PC-9 (cell line): ENCODE data around the gene CCDC137. TPM values are rescaled to one million over a fixed set of nuclear protein-coding genes. Genes with fewer than 3 reads are reported as not detected.

Experiments used
- BruUV-seq: library from RNA; stranded (reverse); fragments of 400-500 nt; replicated peaks from 2 replicates; lab custom pipeline; 2021; lab: Mats Ljungman, UMichigan
- CTCF ChIA-PET: fragments of 300-600 bp; sonication (Branson Sonifier 250); formaldehyde crosslinking; loops from one replicate; lab custom pipeline; 2022; ENCODE audit warnings: antibody characterized with exemption; lab: Charles Lee
- POLR2A ChIA-PET: fragments of 300-600 bp; sonication (Branson Sonifier 250); formaldehyde crosslinking; loops from one replicate; lab custom pipeline; 2022; ENCODE audit warnings: antibody characterized with exemption; ENCODE audit not compliant: unreplicated experiment; lab: Charles Lee
- DNase-seq, 2 experiments: peaks; one replicate each; pipeline versions ENCODE4 v3.0.0 to v3.0.0-alpha.2; 2015 to 2022; ENCODE audit warnings: mixed read lengths in 1 of 2
- H2AFZ ChIP-seq: fragments of 200-600 bp; sonication (generic); 2 replicates; pipeline ENCODE4 v1.8.1; 2017; ENCODE audit warnings: antibody characterized with exemption
- H3F3A ChIP-seq: fragments of 200-600 bp; sonication (generic); 2 replicates; pipeline ENCODE4 v1.8.1; 2017; ENCODE audit warnings: antibody characterized with exemption, mild to moderate bottlenecking, low read depth; ENCODE audit not compliant: insufficient read depth
- H3K27ac ChIP-seq: fragments of 200-600 bp; sonication (generic); 2 replicates; pipeline ENCODE4 v1.6.1; 2016; ENCODE audit warnings: mixed run types
- H3K27me3 ChIP-seq: fragments of 200-600 bp; sonication (generic); 2 replicates; pipeline ENCODE4 v1.6.1; 2016; ENCODE audit warnings: low read depth, mixed run types; ENCODE audit not compliant: insufficient read depth
- H3K36me3 ChIP-seq: fragments of 200-600 bp; sonication (generic); 2 replicates; pipeline ENCODE4 v1.6.1; 2016; ENCODE audit warnings: low read depth, mixed run types
- H3K4me1 ChIP-seq: fragments of 200-600 bp; sonication (generic); replicated peaks from 2 replicates; pipeline ENCODE4 v1.6.1; 2016; ENCODE audit warnings: mixed run types; ENCODE audit not compliant: insufficient read depth
- H3K4me2 ChIP-seq: fragments of 200-600 bp; sonication (generic); 2 replicates; pipeline ENCODE4 v1.6.1; 2017; ENCODE audit warnings: mixed run types
- H3K4me3 ChIP-seq: fragments of 200-600 bp; sonication (generic); 2 replicates; pipeline ENCODE4 v1.6.1; 2016; ENCODE audit warnings: mixed run types
- H3K79me2 ChIP-seq: fragments of 200-600 bp; sonication (generic); 2 replicates; pipeline ENCODE4 v1.6.1; 2017; ENCODE audit warnings: low read depth, mixed run types
- H3K9me2 ChIP-seq: fragments of 200-600 bp; sonication (generic); 2 replicates; pipeline ENCODE4 v1.8.1; 2017; ENCODE audit warnings: mild to moderate bottlenecking; ENCODE audit not compliant: insufficient read depth
- H3K9me3 ChIP-seq: fragments of 200-600 bp; sonication (generic); 2 replicates; pipeline ENCODE4 v1.8.1; 2016; ENCODE audit warnings: low read depth; ENCODE audit not compliant: insufficient read depth
- H4K20me1 ChIP-seq: fragments of 200-600 bp; sonication (generic); 2 replicates; pipeline ENCODE4 v1.8.1; 2017; ENCODE audit not compliant: insufficient read depth
- EZH2 ChIP-seq: fragments of 200-600 bp; sonication (generic); IDR thresholded peaks from 2 replicates; pipeline ENCODE4 v1.8.0; 2017; ENCODE audit warnings: antibody characterized with exemption, low read depth
- intact Hi-C: fragments of 100-400 bp; cut with micrococcal nuclease; formaldehyde crosslinking; loops from one replicate; pipeline ENCODE4 v1.10.0; 2022; ENCODE audit not compliant: unreplicated experiment
- total RNA-seq: library from RNA; stranded (reverse); gene quantifications from 2 replicates; pipeline ENCODE4 v1.2.3, GENCODE V29; 2021
- TF ChIP-seq, protein P1 (sequence below): fragments of 200-600 bp; sonication (generic); conservative IDR thresholded peaks from 2 replicates; pipeline ENCODE4 v1.6.1; 2017; ENCODE audit warnings: mixed run types, antibody characterized with exemption, mild to moderate bottlenecking, moderate library complexity

CCDC137 gene
- total RNA-seq, 1 experiment from 2014 or later: 29.3 TPM

DNA sequence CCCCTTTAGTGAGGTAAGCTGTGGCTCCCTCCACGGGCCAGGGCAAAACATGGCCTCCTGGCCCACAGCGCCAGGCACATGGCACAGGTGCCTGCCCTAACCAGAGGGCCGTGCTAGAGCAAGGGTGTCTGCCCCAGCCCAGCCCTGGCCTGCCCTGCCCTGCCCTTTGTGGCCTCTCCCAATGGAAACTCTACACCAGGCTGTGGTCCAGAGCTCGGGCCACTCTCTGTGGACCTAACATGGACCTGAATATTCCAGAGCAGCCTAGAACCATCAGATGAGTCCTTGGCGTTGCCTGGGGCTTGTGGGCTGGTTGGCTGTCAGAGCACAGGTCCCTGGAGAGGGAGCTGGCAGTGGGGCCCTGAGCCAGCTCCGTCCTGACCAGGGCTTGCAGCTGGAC, 28.7 kb downstream of the CCDC137 start:
- Histone ChIP-seq H2AFZ (no peak overlapping the region), H3K9me3 (no peaks in the 10 kb centered on the region), H3K27me3 (no peaks in the 10 kb centered on the region), H3F3A (no peaks in the 10 kb centered on the region; the same call in 1 of the 2 replicates), H4K20me1 (peaks cover 8% of the 10 kb centered on the region; the same call in 1 of the 2 replicates), H3K79me2 (no peaks in the 10 kb centered on the region), H3K9me2 (no peaks in the 10 kb centered on the region), H3K27ac (no peak overlapping the region), H3K36me3 (no peaks in the 10 kb centered on the region), H3K4me3 (no peak overlapping the region), H3K4me1 (no peaks in the 10 kb centered on the region), H3K4me2 (no peak overlapping the region)
- TF ChIP-seq, protein P1, sequence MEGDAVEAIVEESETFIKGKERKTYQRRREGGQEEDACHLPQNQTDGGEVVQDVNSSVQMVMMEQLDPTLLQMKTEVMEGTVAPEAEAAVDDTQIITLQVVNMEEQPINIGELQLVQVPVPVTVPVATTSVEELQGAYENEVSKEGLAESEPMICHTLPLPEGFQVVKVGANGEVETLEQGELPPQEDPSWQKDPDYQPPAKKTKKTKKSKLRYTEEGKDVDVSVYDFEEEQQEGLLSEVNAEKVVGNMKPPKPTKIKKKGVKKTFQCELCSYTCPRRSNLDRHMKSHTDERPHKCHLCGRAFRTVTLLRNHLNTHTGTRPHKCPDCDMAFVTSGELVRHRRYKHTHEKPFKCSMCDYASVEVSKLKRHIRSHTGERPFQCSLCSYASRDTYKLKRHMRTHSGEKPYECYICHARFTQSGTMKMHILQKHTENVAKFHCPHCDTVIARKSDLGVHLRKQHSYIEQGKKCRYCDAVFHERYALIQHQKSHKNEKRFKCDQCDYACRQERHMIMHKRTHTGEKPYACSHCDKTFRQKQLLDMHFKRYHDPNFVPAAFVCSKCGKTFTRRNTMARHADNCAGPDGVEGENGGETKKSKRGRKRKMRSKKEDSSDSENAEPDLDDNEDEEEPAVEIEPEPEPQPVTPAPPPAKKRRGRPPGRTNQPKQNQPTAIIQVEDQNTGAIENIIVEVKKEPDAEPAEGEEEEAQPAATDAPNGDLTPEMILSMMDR: no peak
- no peak for TF ChIP-seq EZH2
- intact Hi-C loops: no loop called here
- no TSS peak for BruUV-seq
- POLR2A ChIA-PET: no interaction called here
- DNase-seq: no peak
- CTCF ChIA-PET: no interaction called here

DNA sequence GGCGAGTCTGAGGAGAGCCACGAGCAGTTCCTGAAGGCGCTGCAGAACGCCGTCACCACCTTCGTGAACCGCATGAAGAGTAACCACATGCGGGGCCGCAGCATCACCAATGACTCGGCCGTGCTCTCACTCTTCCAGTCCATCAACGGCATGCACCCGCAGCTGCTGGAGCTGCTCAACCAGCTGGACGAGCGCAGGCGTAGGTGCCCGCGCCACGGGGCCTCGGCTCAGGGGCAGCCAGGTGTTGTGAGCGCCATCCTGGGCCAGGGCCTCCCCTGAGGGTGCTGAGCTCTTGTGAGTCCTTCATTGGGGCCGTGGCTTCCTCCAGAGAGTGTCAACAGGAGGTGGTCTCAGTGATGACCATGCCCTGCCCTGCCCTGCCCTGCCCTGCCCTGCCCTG, 29.3 kb downstream of the CCDC137 start:
- H3K4me2 ChIP-seq: no peak overlapping the region
- no peak overlapping the region for H2AFZ ChIP-seq
- no peak overlapping the region for H3K4me3 ChIP-seq
- no peaks in the 10 kb centered on the region for H3K9me2 ChIP-seq
- H3K27ac ChIP-seq: no peak overlapping the region
- no peaks in the 10 kb centered on the region for H3K9me3 ChIP-seq
- CTCF ChIA-PET: no interaction called here
- no peak for DNase-seq
- H3K79me2 ChIP-seq: peaks cover 3% of the 10 kb centered on the region; the same call in 1 of the 2 replicates
- no peaks in the 10 kb centered on the region for H3K27me3 ChIP-seq
- TF ChIP-seq, protein P1: no peak
- no peak for TF ChIP-seq EZH2
- intact Hi-C loops: no loop called here
- BruUV-seq: no TSS peak
- POLR2A ChIA-PET: no interaction called here
- no peaks in the 10 kb centered on the region for H3K4me1 ChIP-seq
- no peaks in the 10 kb centered on the region for H3K36me3 ChIP-seq
- H3F3A ChIP-seq: no peaks in the 10 kb centered on the region; the same call in 1 of the 2 replicates
- peaks cover 6% of the 10 kb centered on the region; the same call in 1 of the 2 replicates for H4K20me1 ChIP-seq

DNA sequence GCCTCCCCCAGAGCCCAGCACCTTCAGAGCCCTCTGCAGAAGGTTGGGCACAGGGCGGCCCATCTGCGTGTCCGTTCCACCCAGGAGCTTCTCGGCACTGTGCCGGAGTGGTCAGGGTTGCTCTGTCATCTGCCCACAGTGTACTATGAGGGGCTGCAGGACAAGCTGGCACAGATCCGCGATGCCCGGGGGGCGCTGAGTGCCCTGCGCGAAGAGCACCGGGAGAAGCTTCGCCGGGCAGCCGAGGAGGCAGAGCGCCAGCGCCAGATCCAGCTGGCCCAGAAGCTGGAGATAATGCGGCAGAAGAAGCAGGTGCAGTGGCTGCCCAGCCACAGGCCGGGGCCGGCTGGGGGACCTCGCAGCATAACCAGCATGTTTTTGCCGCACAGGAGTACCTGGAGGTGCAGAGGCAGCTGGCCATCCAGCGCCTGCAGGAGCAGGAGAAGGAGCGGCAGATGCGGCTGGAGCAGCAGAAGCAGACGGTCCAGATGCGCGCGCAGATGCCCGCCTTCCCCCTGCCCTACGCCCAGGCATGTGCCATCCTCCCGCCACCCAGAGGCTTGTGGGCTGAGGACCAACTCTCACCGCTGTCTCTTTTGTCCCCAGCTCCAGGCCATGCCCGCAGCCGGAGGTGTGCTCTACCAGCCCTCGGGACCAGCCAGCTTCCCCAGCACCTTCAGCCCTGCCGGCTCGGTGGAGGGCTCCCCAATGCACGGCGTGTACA, 29.8 kb downstream of the CCDC137 start:
- peaks cover 4% of the 10 kb centered on the region; the same call in 1 of the 2 replicates for H4K20me1 ChIP-seq
- no TSS peak for BruUV-seq

More for the DNA sequence above, 29.8 kb downstream of the CCDC137 start:
- Histone ChIP-seq H3K4me1 (peaks cover 3% of the 10 kb centered on the region; the same call in 1 of the 2 replicates), H3K9me3 (no peaks in the 10 kb centered on the region), H3K9me2 (no peaks in the 10 kb centered on the region), H3K27ac (no peak overlapping the region), H3K36me3 (no peaks in the 10 kb centered on the region), H3F3A (no peaks in the 10 kb centered on the region; the same call in 1 of the 2 replicates), H3K79me2 (peaks cover 9% of the 10 kb centered on the region), H3K4me3 (no peak overlapping the region), H3K4me2 (no peak overlapping the region), H2AFZ (no peak overlapping the region), H3K27me3 (no peaks in the 10 kb centered on the region)
- TF ChIP-seq, protein P1: no peak
- TF ChIP-seq EZH2: no peak
- no peak for DNase-seq
- CTCF ChIA-PET: no interaction called here
- POLR2A ChIA-PET: no interaction called here
- intact Hi-C loops: no loop called here
